Karpas-422 (cell line): Measurements from ENCODE around the gene PEX11A. TPM values are rescaled to one million over a fixed set of nuclear protein-coding genes. Genes with fewer than 3 reads are reported as not detected.
"Not testable (repeated sequence)": the region's sequence is repeated elsewhere in the genome, so short reads cannot be mapped to it uniquely, and the experiment has no call there.

ENCODE experiments used
- DNase-seq: peaks from one replicate; pipeline ENCODE4 v3.0.0-alpha.2; 2015
- H2AFZ ChIP-seq: fragments of 200-600 bp; sonication (generic); 2 replicates; pipeline ENCODE4 v1.6.1; 2014; ENCODE audit warnings: antibody characterized with exemption, low read length, mixed read lengths
- H3K27ac ChIP-seq: fragments of 200-600 bp; sonication (generic); 2 replicates; pipeline ENCODE4 v1.5.1; 2014; ENCODE audit warnings: mild to moderate bottlenecking, low read length, moderate library complexity
- H3K27me3 ChIP-seq: fragments of 200-600 bp; sonication (generic); 2 replicates; pipeline ENCODE4 v1.6.1; 2014; ENCODE audit warnings: low read length, mixed read lengths
- H3K36me3 ChIP-seq: fragments of 200-600 bp; sonication (generic); 2 replicates; pipeline ENCODE4 v1.6.1; 2014; ENCODE audit warnings: low read length, mixed read lengths; ENCODE audit not compliant: insufficient read depth
- H3K4me1 ChIP-seq: fragments of 200-600 bp; sonication (generic); 2 replicates; pipeline ENCODE4 v1.6.1; 2014; ENCODE audit warnings: mild to moderate bottlenecking, low read length, mixed read lengths
- H3K4me2 ChIP-seq: fragments of 200-600 bp; sonication (generic); 2 replicates; pipeline ENCODE4 v1.6.1; 2014; ENCODE audit warnings: low read length, low read depth, mild to moderate bottlenecking; ENCODE audit not compliant: poor library complexity, severe bottlenecking
- H3K4me3 ChIP-seq: fragments of 200-600 bp; sonication (generic); 2 replicates; pipeline ENCODE4 v1.5.1; 2014; ENCODE audit warnings: mild to moderate bottlenecking, antibody characterized with exemption, low read length, mixed read lengths
- H3K79me2 ChIP-seq: fragments of 200-600 bp; sonication (generic); 2 replicates; pipeline ENCODE4 v1.6.1; 2014; ENCODE audit warnings: mild to moderate bottlenecking, low read length, mixed read lengths
- H3K9ac ChIP-seq: fragments of 200-600 bp; sonication (generic); 2 replicates; pipeline ENCODE4 v1.6.0; 2014; ENCODE audit warnings: low read length
- H3K9me2 ChIP-seq: fragments of 200-600 bp; sonication (generic), shearing (Covaris generic); replicated peaks from 2 replicates; pipeline ENCODE4 v1.6.0; 2014; ENCODE audit warnings: mild to moderate bottlenecking, low read length, moderate library complexity; ENCODE audit not compliant: insufficient read depth
- H3K9me3 ChIP-seq: fragments of 300-700, 200-600 bp; sonication (generic); 2 replicates; pipeline ENCODE4 v1.6.1; 2014; ENCODE audit warnings: low read length, mixed read lengths
- H4K20me1 ChIP-seq: fragments of 200-600 bp; sonication (generic); 2 replicates; pipeline ENCODE4 v1.6.1; 2014; ENCODE audit warnings: mild to moderate bottlenecking, antibody characterized with exemption, low read length, low read depth; ENCODE audit not compliant: insufficient read depth
- total RNA-seq: library from RNA; depleted of rRNA; stranded (reverse); fragments of >200 nt; shearing (Covaris generic); gene quantifications from 2 replicates; pipeline ENCODE4 v1.2.3, GENCODE V29; 2014; ENCODE audit warnings: low replicate concordance

The PEX11A gene
- total RNA-seq, 1 experiment from 2014 or later: not detected

DNA sequence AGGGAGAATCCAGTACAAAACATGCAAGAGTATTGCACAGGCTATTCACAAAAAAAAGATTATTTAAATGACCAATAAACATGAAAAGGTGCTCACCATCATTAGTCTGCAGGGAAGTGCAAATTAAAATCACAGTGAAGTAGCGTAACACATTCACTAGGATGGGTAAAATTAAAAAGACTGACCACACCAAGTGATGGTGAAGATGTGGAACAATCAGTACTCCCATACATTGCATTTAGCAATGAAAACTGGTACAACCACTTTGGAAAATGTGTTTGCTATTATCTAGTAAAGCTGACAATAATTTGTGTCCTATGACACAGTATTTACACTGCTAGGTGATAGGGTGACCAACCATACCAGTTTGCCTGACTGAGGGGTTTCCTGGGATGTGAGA is 34.1 kb upstream of the PEX11A start:
- DNase-seq: no peak
- Histone ChIP-seq H4K20me1 (no peaks in the 10 kb centered on the region), H2AFZ (no peak overlapping the region), H3K27me3 (no peaks in the 10 kb centered on the region), H3K9ac (no peak overlapping the region), H3K9me3 (no peaks in the 10 kb centered on the region; the same call in 1 of the 2 replicates), H3K27ac (no peak overlapping the region), H3K36me3 (no peaks in the 10 kb centered on the region), H3K79me2 (no peaks in the 10 kb centered on the region), H3K4me2 (no peak overlapping the region), H3K9me2 (no peaks in the 10 kb centered on the region), H3K4me3 (no peak overlapping the region), H3K4me1 (no peaks in the 10 kb centered on the region)

DNA sequence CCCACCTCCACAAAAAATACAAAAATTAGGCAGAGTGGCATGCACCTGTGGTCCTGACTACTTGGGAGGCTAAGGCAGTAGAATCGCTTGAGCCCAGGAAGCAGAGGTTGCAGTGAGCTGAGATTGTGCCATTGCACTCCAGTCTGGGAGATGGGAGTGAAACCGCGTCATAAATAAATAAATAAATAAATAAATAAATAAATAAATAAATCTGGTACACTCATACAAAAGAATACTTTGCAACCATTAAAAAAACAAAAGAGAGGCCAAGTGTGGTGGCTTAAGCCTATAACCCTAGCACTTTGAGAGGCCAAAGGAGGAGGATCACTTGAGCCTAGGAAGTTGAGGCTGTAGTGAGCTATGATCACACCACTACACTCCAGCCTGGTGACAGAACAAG is 32.5 kb upstream of the PEX11A start:
- Histone ChIP-seq H3K27me3 (no peaks in the 10 kb centered on the region), H3K9ac (no peak overlapping the region), H3K4me1 (no peaks in the 10 kb centered on the region), H3K4me2 (no peak overlapping the region), H2AFZ (no peak overlapping the region), H3K9me2 (no peaks in the 10 kb centered on the region), H3K27ac (no peak overlapping the region), H3K79me2 (no peaks in the 10 kb centered on the region), H3K9me3 (no peaks in the 10 kb centered on the region; the same call in 1 of the 2 replicates), H4K20me1 (no peaks in the 10 kb centered on the region), H3K4me3 (no peak overlapping the region), H3K36me3 (no peaks in the 10 kb centered on the region)
- no peak for DNase-seq

DNA sequence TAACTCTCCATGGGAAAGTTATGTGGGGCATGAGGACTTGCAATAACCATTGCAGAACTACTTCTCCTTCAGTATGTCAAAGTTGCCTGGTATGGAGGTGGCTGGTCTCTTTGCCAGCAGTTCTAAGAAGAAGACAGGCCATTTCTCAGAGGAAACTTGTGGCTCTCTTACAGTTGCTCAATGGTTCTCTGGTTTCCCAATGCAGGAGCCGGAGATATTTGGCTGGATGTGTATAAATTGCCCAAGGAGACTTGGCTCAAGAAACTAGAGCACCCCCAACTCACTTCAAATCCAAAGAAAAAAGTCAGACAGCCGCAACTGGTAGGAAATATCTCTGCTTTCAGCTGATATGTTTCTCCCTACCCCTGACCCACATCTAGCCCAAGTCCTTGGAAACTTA is 24.2 kb upstream of the PEX11A start:
- Histone ChIP-seq H3K27ac (no peak overlapping the region), H4K20me1 (no peaks in the 10 kb centered on the region), H3K4me2 (no peak overlapping the region), H3K4me1 (no peaks in the 10 kb centered on the region), H3K27me3 (no peaks in the 10 kb centered on the region), H3K9ac (no peak overlapping the region), H3K36me3 (no peaks in the 10 kb centered on the region), H3K9me3 (no peaks in the 10 kb centered on the region), H3K79me2 (no peaks in the 10 kb centered on the region), H2AFZ (no peak overlapping the region), H3K9me2 (no peaks in the 10 kb centered on the region), H3K4me3 (no peak overlapping the region)
- no peak for DNase-seq

DNA sequence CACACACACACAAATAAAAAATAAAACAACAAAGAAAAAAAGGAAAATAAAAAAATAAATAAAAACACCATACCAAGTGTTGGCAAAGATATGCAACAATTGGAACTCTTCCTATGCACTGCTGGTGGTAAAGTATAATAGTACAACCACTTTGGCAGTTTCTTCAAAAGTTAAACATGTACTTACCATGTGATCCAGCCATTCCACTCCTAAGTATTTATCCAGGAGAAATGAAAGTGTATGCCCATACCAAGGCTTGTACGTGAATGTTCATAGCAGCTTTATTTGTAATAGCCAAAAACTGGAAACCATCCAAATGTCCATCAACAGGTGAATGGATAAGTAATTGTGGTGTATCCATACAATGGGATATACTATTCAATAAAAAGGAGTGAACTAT is 17.0 kb upstream of the PEX11A start:
- Histone ChIP-seq H3K9ac (no peak overlapping the region), H3K4me1 (no peaks in the 10 kb centered on the region), H3K9me2 (no peaks in the 10 kb centered on the region), H3K4me3 (no peak overlapping the region), H3K36me3 (no peaks in the 10 kb centered on the region), H4K20me1 (no peaks in the 10 kb centered on the region), H3K27ac (no peak overlapping the region), H3K4me2 (no peak overlapping the region), H3K27me3 (no peaks in the 10 kb centered on the region), H2AFZ (no peak overlapping the region), H3K79me2 (no peaks in the 10 kb centered on the region), H3K9me3 (no peaks in the 10 kb centered on the region)
- no peak for DNase-seq

DNA sequence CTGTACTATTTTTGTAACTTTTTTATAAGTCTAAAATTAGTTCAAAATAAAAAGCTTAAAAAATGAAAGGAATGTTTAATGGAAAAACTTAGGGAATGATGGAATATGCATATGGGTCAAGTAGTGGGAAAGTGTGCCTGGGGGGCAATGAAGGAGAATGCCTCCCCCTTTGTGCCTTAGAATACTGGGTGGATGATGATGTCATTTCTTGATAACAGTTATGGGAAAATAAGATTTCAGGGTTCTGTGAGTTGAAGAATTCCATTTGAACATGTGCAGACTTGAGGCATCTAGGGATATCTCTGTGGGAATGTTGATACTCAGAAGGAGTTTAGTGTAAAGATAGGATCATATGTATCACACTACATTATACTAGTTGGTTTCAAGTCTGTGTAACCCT is 13.9 kb upstream of the PEX11A start:
- Histone ChIP-seq H3K4me1 (no peaks in the 10 kb centered on the region), H3K4me3 (no peak overlapping the region), H4K20me1 (peaks cover 5% of the 10 kb centered on the region; the same call in 1 of the 2 replicates), H2AFZ (no peak overlapping the region), H3K27me3 (no peaks in the 10 kb centered on the region), H3K9me2 (no peaks in the 10 kb centered on the region), H3K4me2 (no peak overlapping the region), H3K36me3 (no peaks in the 10 kb centered on the region), H3K9ac (no peak overlapping the region), H3K79me2 (no peaks in the 10 kb centered on the region), H3K9me3 (no peaks in the 10 kb centered on the region), H3K27ac (no peak overlapping the region)
- DNase-seq: no peak

DNA sequence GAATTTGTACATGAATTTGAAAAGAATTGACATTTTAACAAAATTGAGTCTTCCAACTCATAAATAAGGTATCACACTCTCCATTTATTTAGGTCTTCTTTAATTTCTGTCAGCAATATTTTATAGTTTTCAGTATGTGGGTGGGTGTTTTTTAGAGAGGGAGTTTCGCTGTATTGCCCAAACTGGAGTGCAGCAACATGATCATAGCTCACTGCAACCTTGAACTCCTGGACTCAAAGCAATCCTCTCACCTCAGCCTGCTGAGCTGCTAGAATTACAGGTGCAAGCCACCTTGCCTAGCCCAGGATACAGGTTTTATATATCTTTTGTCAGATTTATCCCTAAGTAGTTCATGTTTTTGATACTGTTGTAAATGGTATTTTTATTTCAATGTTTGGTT is 4.6 kb upstream of the PEX11A start:
- Histone ChIP-seq H3K79me2 (no peaks in the 10 kb centered on the region), H3K9me2 (no peaks in the 10 kb centered on the region), H4K20me1 (no peaks in the 10 kb centered on the region), H2AFZ (no peak overlapping the region), H3K9ac (no peak overlapping the region), H3K27ac (no peak overlapping the region), H3K4me3 (no peak overlapping the region), H3K4me1 (peaks cover 16% of the 10 kb centered on the region), H3K27me3 (no peaks in the 10 kb centered on the region), H3K9me3 (no peaks in the 10 kb centered on the region), H3K4me2 (no peak overlapping the region), H3K36me3 (no peaks in the 10 kb centered on the region)
- DNase-seq: no peak

DNA sequence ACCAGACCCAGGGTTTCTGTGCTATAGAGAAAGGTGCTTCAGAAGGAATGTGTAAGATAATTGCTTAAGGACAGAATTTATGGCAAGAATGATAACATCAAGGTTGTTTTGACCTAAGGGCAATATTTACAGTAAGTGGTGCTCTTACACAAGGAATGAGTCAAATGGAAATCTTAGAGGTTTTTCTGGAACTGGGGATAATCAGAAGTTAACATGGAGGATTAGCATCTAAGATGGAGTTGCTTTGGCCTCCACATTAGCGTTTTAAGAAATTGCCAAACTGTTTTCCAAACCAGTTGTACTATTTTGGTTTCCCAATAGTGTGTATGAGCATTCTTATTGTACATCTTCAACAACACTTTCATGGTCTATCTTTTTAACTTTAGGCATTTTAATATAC is 3.1 kb upstream of the PEX11A start:
- Histone ChIP-seq H3K4me1 (peaks cover 16% of the 10 kb centered on the region), H3K9me3 (no peaks in the 10 kb centered on the region), H3K4me2 (no peak overlapping the region), H3K4me3 (no peak overlapping the region), H3K9ac (no peak overlapping the region), H3K79me2 (no peaks in the 10 kb centered on the region), H3K36me3 (no peaks in the 10 kb centered on the region), H3K9me2 (no peaks in the 10 kb centered on the region), H3K27me3 (no peaks in the 10 kb centered on the region), H2AFZ (no peak overlapping the region), H3K27ac (no peak overlapping the region), H4K20me1 (no peaks in the 10 kb centered on the region)
- no peak for DNase-seq

DNA sequence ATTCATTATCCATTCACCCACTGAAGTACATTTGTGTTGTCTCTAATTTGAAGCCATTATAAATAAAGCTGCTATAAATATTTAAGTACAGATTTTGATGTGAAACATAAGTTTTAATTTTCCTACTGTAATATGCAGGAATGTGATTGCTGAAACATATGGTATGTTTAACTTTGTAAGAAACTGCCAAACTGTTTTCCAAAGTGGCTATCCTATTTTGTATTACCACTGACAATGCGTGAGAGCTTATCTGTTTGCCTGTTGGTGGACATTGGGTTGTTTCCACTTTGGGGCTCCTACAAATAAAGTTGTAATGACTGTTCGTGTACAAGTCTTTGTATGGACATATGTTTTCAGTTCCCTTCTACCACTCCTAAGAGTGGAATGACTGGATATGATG is 2.5 kb upstream of the PEX11A start:
- DNase-seq: no peak
- no peak overlapping the region for H3K9ac ChIP-seq
- H3K79me2 ChIP-seq: no peaks in the 10 kb centered on the region
- H3K4me3 ChIP-seq: no peak overlapping the region
- no peak overlapping the region for H2AFZ ChIP-seq
- no peak overlapping the region for H3K4me2 ChIP-seq
- H3K4me1 ChIP-seq: peaks cover 16% of the 10 kb centered on the region
- H3K9me3 ChIP-seq: no peaks in the 10 kb centered on the region
- H3K36me3 ChIP-seq: no peaks in the 10 kb centered on the region
- H3K27me3 ChIP-seq: no peaks in the 10 kb centered on the region
- no peak overlapping the region for H3K27ac ChIP-seq
- no peaks in the 10 kb centered on the region for H3K9me2 ChIP-seq
- H4K20me1 ChIP-seq: no peaks in the 10 kb centered on the region

DNA sequence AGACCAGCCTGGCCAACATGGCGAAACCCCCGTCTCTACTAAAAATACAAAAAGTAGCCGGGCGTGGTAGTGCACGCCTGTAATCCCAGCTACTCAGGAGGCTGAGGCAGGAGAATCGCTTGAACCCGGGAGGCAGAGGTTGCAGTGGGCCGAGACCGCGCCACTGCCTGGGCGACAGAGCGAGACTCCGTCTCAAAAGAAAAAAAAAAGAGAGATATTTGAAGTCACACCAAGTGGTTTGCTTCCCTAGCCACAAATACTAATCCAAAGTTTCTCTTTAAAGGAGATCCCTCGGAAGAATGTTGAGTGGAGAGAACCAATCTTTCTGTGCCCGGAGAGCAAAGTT is 651 bp downstream of the PEX11A start:
- not testable (repeated sequence) for H3K9ac ChIP-seq, H3K4me3 ChIP-seq, H2AFZ ChIP-seq

More for the DNA sequence above, 651 bp downstream of the PEX11A start:
- not testable (repeated sequence) for H3K4me2 ChIP-seq, H3K9me2 ChIP-seq, DNase-seq, H4K20me1 ChIP-seq, H3K27me3 ChIP-seq, H3K36me3 ChIP-seq, H3K9me3 ChIP-seq, H3K79me2 ChIP-seq, H3K27ac ChIP-seq
- H3K4me1 ChIP-seq: peaks cover 15% of the 10 kb centered on the region
